ENCODE measurements around the gene LCT.
"Not testable (repeated sequence)": the region's sequence is repeated elsewhere in the genome, so short reads cannot be mapped to it uniquely, and the experiment has no call there.

The LCT gene

DNA sequence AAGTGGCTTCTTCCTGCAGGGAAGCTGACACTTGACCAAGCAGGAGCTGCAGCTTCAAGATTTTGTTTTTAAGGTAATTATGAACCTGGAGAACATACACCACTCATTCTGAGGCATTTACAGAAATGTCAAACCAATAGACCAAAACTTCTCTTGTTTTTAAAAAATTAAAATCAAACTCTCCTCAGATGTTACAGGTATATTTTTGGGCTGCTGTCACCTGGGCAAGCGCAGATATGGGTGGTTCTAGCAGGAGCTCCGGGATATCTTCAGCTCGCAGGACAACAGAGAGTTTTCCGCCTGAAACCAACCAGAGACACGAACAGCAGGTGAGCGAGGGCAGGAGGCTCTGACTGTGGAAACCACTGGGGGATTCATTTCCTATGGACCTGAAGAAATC, 4.1 kb downstream of the LCT start:
- DNase-seq (ENCODE audit: extremely low read depth in 1 of 2, low read depth in 1 of 2), result no peak

DNA sequence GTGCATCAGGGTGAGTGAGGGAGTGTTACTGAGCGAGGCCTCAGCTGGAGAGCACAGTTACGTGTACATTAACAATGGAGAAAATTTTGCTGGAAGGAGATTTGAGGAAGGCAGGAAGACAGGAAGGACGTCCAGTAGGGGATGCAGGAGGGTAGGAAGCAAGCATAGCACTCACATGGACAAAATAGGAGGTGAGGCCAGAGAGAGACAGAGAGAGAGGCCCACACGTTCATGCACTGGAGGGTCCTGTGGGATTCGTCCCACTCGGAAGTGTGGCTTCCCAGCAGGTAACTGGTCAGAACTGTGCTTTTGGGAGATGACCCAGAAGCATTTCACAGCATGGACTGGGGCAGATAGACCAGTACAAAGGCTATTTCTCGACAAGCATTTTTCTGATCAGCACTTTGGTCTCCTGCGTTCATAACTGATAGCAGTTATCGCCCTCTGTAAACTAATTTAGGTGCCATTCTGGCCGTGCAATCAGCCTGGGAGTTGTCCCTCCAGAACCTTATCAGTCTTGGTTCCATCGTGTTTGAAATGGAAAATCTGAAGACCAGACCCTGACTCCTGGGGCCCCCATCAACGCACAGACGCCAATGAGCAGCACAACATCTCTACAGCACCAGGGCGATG, 5.7 kb downstream of the LCT start:
- no peak for DNase-seq (ENCODE audit: extremely low read depth in 1 of 2, low read depth in 1 of 2)

DNA sequence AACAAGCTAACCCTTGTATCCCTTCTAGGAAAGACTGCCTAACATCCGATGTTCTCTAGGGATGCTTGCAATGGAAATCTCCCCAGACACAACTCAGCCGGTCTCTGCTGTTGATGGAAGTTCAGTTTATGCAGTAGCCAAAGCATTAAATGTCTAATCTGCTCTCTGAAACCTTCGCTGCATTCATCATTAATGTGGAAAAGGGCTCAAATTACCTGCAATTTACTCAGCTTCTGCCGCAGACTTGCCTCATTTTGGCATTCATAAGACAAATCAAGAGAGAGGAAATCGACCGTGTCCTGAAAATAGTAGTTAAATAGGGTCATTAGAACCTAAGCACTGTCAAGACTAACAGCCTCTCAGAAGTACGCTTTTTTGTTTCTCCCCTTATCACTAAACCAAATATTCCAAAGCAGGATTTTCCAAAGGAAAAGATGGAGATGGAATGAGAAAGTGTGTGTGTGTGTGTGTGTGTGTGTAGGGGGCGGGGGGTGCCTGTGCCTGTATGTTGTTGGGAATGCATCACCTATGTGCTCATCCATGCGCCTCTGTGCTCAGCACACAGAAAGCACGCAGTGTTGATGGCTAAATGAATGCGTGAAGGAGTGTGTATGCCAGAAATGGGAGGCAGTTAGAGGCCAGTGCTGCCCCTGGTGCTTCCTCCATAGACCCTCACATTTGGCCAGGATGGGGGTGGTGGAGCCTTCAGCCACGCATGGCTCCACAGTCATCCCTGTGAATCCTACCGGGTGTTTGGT, 7.4 kb downstream of the LCT start:
- DNase-seq (ENCODE audit: extremely low read depth in 1 of 2, low read depth in 1 of 2), result no peak

DNA sequence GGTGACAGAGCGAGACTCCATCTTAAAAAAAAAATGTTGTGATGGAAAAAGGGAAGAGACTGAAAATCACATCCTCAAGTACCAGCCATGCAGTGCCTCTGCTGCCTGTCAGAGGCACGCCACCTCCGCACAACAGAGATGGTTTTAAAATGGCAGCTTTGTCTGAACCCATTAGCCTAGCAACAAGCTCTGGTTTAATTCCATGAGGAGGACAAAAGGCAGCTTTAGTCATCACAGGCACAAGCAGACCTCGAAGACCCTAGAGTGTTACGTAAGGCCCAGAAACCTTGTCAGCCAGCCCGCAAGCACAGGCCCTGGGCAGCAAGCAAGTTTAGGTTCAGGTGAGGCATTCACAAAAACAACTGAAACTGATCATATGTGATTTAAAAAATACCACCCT, 10.4 kb downstream of the LCT start:
- DNase-seq (ENCODE audit: extremely low read depth in 1 of 2, low read depth in 1 of 2), result no peak

DNA sequence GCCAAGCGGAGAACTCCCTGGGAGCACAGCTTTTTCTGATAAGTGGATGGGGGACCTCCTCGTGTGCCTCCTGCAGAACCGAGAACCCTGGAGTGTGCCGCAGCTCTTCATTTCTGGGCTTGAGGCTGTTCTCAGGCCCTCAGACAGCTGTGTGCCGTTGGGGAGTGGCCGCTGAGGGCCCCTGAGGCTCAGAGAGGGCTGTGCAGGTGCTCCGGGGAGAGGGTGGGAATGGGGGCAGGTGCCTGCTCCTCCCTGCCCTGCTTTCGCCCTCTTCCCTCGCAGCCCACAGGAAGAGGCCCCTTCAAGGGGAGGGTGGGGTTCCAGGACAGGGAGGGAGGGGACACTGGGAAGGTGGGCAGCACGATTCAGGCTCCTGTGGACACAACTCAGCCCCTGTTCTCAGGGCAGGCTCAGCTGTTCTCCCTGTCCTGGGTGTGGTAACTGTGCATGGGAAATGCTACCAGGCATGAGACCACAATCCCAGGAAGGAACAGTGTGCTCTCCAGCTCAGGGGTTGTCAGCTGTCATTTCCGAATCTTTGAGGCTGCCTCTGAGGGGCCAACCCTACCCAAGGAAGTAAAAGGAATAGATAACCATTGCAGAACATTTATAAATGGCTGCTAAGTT, 11.3 kb downstream of the LCT start:
- DNase-seq (ENCODE audit: extremely low read depth in 1 of 2, low read depth in 1 of 2), result no peak

DNA sequence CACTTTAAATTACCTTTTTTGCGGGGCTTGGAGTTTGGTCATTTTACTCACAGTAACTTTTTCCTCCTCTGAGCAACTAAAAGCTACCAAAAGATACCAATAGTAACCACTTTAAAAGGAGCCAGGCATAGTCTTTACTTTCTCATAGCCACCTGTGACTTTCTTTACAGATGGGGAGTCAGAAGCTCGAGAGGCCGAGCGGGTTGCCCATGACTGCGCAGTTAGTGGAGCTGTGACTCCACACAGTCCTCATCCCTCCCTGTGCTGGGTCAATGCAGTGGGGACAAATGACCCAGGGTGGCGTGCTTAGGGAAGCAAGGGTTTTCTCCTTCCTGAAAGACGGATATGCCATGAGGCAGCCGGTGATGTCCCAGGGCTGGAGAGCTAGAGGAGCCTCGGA, 11.9 kb downstream of the LCT start:
- no peak for DNase-seq (ENCODE audit: extremely low read depth in 1 of 2, low read depth in 1 of 2)

DNA sequence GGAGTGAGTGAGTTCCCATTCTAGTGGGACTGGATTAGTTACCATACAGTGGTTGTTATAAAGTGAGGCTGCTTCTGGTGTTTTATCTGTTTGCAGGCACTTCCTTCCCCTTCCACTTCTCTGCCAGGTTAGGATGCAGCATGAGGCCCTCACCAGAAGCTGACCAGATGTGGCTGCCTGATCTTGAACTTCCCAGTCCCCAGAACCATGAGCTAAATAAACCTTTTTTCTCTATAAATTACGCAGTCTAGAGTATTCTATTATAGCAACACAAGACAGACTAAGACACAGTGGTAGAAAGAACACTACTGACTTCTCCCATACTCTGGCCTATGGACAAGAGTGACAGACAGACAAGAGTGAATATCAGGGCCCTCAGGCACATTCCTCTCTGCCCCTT, 14.1 kb downstream of the LCT start:
- DNase-seq (ENCODE audit: extremely low read depth in 1 of 2, low read depth in 1 of 2), result no peak

DNA sequence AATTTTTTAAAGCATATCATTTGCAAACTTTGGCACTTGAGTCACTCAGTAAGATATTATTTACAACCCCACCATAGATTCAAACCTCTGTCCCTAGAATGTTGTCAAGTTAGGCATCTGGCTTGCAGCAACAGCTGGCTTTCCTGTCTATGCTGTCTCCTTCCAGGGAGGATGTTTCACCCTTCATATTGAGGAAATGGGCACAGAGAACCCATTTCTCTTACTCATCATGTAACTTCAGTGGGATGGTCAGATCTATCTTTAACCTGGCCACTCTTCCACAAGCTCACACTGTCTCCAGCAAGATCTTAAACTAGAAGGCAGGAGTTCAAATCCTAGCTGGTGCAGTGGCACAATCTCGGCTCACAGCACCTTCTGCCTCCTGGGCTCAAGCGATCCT, 15.8 kb downstream of the LCT start:
- no peak for DNase-seq (ENCODE audit: extremely low read depth in 1 of 2, low read depth in 1 of 2)

DNA sequence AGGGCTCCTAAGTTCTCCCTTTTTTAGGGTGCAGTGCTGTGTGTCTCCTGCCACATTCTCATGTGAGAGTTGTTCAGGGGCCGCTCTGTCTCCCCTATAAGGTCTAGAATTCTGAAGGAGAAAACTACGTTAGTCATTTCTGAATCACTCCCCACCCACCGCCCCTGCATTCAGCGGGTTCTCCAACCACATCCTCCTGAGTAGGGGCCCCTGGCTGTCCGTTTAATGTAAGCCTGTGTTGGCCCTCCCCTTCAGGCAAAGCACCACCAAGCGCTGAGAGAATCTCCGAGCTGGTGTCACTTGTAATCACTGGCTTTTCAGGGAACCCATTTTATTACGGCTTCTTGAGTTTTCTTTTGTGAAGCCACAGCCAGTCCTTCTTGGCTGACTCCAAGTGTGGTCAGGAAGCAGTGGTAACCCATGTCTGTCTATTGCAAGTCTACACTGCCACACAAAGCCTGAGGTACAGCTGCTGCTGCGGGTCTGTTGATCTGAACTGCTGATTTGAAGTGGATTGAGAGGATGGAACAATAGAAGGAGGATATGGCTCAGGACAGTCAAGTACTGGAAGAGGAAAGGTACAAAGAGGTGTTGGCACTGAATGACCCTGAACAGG, 16.9 kb downstream of the LCT start:
- peak; percentile 79 to 93 for DNase-seq (ENCODE audit: extremely low read depth in 1 of 2, low read depth in 1 of 2)

DNA sequence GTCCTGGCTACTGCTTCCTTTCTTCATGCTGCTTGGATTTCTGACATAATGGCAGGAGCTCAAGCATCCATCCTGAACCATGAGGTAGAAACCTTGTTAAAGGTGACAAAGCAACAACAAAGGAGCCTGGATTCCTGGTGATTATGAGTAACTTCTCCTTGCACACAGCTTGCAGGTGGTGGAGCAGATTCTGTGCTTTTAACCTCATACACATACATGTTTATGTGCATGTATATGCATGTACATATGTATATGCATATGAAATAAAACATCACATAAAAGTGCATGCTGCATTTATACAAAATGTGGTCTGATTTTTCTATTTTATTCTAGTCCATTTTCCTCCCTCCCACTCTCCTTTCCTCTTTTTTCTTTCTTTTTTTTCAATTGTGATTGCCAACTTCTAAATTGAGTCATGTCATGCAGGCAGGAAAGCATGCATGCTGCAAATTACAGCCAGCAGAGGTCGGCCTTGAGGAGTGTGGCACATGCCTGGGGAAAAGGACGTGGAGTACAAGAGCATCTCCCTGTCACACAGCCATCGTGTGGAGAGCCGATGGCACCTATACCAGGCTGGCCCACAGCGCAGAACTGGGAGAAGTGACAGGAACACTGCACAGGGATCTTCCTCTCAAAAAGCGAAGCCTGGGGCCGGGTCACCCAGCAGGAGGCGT, 17.9 kb downstream of the LCT start:
- peak in 1 of 2 donors; percentile 55 for DNase-seq (ENCODE audit: extremely low read depth in 1 of 2, low read depth in 1 of 2)

DNA sequence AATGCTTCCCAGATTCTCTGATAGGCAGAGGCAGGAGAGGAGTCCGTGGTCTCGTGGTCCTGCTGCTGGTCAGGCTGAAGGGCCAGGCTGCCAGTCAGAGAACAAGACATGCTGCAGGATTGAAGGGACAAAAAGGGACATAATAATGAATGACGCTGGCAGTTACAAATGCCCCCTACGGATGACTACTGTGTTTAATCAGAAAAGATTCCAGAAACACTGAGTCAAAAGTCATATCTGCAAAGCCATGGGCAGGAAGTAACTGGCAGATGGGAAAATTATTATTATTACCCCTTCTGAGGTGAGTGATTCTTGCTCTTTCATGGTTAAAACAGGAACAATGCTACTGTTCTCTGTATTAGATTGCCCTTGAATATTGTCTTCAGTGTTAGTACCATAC, 19.0 kb downstream of the LCT start:
- DNase-seq (ENCODE audit: extremely low read depth in 1 of 2, low read depth in 1 of 2), result no peak

DNA sequence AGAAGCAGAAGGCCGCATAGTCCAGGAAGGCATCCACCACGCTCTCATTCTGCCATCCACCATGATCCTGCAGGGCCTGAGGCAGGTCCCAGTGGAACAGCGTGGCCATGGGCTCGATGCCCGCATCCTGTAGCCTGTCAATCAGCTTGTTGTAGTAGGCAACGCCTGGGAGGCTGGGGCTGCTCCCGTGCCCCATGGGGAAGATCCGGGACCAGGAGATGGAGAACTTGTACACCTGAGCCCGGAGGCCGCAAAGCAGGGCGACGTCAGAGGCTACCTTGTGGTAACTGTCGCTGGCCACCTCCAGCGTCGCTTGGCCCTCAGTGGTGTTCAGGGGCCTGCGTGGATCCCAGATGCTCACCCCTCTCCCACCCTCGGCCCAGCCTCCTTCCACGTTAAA, 19.5 kb downstream of the LCT start:
- DNase-seq (ENCODE audit: extremely low read depth in 1 of 2, low read depth in 1 of 2), result no peak

DNA sequence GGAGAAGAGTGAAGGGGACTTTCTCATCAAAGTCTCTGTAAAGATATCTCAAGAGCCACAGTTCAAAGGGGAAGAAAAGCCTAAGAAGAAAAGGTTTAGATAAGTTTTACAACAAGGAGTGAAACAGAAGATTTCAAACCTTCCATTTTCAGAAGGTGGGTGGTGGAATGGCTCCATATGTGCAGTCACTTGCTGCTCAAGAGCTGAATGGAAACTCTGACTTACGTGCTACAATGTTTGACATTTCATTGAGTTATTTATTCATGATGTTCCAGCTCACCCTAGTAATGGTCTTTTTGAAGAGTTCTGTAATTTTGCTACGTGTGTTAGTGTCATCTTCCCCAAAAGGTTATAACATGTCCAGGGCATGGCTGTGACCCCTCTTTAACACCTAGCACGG, 21.7 kb downstream of the LCT start:
- DNase-seq (ENCODE audit: extremely low read depth in 1 of 2, low read depth in 1 of 2), result no peak

DNA sequence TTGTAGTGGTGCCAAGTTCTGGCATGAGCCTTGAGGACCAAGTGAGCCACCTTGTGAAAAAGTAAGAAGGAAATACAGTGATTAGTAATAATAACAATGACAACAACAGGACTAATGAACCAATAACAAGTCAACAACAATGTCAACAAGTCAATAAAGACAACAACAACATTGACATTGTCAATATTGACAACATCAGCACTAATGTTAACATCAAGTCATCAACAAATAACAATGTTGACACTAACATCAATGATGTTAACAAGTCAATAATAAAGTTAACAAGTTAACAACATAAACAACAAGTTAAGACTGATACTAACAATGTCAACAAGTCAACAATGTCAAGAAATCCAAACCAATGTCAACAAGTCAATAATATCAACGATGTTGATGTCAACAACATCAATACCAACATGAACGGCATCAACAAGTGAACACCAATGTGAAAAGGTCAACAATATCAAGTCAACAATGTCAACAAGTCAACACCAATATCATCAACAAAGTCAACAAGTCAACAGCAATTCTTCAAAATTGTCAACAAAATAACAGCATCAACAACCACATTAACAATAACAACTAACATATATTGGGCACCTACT, 24.0 kb downstream of the LCT start:
- no peak for DNase-seq (ENCODE audit: extremely low read depth in 1 of 2, low read depth in 1 of 2)

DNA sequence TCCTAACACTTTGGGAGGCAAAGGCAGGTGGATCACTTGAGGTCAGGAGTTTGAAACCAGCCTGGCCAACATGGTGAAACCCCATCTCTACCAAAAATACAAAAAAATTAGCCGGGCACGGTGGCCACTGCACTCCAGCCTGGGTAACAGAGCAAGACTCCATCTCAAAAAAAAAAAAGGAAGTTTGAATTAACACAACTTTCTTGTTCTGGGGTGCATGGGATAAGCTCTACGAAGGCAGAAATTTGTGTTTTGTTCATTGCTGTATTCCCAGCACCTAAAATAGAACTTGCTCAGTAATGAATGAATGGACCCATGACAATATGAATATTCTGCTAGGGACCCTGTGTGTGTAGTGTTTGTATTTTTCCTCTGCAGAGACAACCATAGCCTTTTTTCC, 29.1 kb downstream of the LCT start:
- not testable (repeated sequence) for DNase-seq (ENCODE audit: extremely low read depth in 1 of 2, low read depth in 1 of 2)

DNA sequence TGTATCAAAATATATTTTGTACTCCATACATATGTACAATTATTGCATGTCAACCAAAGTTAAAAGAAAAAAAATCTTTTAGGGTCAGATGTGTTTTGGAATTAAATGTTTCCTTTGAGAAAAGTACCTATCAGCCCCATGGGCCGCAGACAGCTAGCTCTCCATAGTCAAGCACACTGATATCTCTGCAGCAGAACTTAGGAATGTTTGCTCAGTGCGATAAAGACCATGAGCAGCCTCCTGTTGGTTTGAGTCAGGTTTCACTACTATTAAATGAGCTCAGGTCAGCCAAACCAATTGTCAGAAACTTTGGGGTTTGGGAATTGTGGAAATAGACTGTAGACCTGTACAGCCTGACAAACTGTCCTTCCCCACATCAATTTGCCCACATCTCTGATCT, 33.7 kb downstream of the LCT start:
- DNase-seq (ENCODE audit: extremely low read depth in 1 of 2, low read depth in 1 of 2), result no peak

DNA sequence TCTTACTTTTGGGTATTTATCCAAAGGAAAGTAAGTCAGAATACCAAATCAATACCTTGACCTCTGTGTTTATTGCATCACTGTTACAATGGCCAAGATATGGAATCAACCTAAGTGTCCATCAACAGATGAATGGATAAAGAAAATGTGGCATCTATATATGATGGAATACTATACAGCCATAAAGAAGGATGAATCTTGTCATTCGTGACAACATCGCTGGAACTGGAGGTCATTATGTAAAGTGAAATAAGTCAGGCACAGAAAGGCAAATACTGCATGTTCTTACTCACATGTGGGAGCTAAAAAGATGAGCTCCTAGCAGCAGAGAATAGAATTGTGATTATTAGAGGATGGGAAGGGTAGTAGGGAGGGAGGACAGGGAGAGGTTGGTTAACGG, 34.6 kb downstream of the LCT start:
- DNase-seq (ENCODE audit: extremely low read depth in 1 of 2, low read depth in 1 of 2), result no peak

DNA sequence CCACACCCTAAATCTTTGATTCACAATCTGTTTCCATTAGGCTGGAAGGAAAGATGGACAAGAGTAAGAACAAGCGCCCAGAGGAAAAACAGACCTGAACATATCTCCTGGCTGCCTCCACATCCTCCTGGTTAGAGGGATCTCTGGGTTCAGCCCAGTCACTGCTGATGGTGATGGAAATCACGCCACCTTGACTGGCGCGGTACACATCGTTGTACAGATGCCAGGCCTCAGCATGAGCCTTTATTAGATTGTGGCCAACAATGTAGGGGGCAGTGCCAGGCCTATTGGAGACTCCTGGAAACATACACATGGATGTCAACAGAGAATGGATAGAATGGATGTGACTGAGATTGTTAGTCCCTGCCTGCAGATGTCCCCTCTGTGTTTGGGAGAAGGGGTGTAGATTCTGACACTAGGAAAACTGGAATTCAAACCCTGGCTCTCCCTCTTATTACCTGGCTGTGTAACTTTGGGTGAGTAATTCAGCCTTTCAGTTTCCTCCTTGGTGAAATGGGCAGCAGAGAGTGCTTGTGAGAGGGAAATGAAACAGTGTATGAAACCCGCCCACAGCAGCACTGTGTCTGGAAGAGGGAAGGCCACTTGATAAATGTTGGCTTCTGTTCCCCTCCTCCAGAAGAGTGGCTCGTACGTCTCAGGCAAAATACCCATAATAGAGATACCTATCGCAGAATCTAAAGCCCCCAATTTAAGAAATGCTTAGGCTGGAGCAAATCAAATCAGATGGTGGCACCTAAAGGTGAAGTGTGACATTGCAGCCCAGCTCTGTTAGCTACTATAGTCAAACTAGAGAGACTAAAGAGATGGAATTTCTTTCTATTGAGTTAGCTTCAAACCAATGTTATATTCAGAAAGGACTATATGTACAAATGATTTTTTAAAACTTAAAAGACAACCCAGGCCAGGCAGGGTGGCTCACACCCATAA, 36.2 kb downstream of the LCT start:
- DNase-seq (ENCODE audit: extremely low read depth in 1 of 2, low read depth in 1 of 2), result no peak

DNA sequence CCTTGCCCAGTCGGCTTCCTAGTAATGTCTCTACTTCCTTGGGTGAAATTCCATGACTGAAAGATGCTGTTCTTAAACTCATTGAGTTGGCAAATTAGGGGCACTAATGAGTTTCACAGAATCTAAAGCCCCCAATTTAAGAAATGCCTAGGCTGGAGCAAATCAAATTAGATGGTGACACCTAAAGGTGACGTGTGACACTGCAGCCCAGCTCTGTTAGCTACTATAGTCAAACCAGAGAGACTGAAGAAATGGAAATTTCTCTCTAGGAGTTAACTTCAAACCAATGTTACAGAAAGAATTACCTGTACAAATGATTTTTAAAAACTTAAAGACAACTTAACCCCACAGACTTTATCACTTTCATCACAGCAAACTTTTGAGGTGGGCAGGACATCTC, 37.2 kb downstream of the LCT start:
- DNase-seq (ENCODE audit: extremely low read depth in 1 of 2, low read depth in 1 of 2), result no peak

DNA sequence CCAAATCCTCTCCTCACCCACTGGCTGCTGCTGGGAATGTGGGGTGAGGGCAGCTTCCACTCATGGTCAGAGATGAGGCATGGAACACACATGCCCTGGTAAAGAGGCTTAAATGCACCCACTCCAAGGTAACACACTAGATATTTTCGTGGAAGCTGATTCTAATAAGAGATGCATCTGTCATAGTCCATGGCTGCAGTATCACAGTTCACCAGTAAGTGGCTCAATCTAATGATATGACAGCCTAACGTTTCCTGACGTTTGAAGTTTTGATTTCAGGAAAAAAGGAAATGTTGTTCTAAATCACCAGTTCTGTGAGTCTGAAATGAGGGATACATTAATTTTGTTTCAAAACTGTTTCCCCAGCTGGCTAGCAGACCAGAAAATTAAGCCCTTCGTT, 38.2 kb downstream of the LCT start:
- no peak for DNase-seq (ENCODE audit: extremely low read depth in 1 of 2, low read depth in 1 of 2)
